ENCODE results near the gene ESPN.
A peak's percentile ranks its signal among the peaks of the same experiment; 100 is the strongest.

ESPN gene

GRCh38 chr1:6488602-6489382 is 64.2 kb downstream of the ESPN start (continued):
- TF ChIP-seq ZNF777 (tag by site-specific recombination; IDR thresholded peaks at IDR 0.05; ENCODE audit: borderline replicate concordance) (no peak), ZNF558 (tag by site-specific recombination; IDR thresholded peaks at IDR 0.05) (no peak), ZNF513 (tag by site-specific recombination; IDR thresholded peaks at IDR 0.05) (no peak), ZNF776 (tag by site-specific recombination; IDR thresholded peaks at IDR 0.05; ENCODE audit: borderline replicate concordance) (no peak), KLF8 (tag by site-specific recombination; IDR thresholded peaks at IDR 0.05) (no peak), EGR2 (tag by site-specific recombination; IDR thresholded peaks at IDR 0.05; ENCODE audit: low read depth) (no peak), ZBTB17 (tag by site-specific recombination; IDR thresholded peaks at IDR 0.05) (no peak), ZNF426 (tag by site-specific recombination; IDR thresholded peaks at IDR 0.05) (no peak), PRDM10 (tag by site-specific recombination; IDR thresholded peaks at IDR 0.05) (0 out of 2 replicates have a peak, but pooled peaks have one; percentile 37), SP2 (tag by site-specific recombination; IDR thresholded peaks at IDR 0.05) (no peak), ZFP69B (tag by site-specific recombination; IDR thresholded peaks at IDR 0.05) (no peak), ZNF26 (tag by site-specific recombination; IDR thresholded peaks at IDR 0.05) (no peak), ZNF155 (tag by site-specific recombination; IDR thresholded peaks at IDR 0.05) (no peak), KLF17 (tag by site-specific recombination; IDR thresholded peaks at IDR 0.05) (peak; percentile 33; the same call in 1 of the 2 replicates), SETDB1 (IDR thresholded peaks at IDR 0.05; ENCODE audit: insufficient read length, low read length) (no peak), ZSCAN16 (tag by site-specific recombination; IDR thresholded peaks at IDR 0.05) (no peak), ZNF670 (tag by site-specific recombination; IDR thresholded peaks at IDR 0.05; ENCODE audit: low read depth) (no peak), KLF7 (tag by site-specific recombination; IDR thresholded peaks at IDR 0.05; ENCODE audit: borderline replicate concordance) (0 out of 2 replicates have a peak, but pooled peaks have one; percentile 37), ZNF324 (tag by site-specific recombination; IDR thresholded peaks at IDR 0.05) (no peak), PRDM4 (tag by site-specific recombination; IDR thresholded peaks at IDR 0.05) (no peak), ZNF121 (tag by site-specific recombination; IDR thresholded peaks at IDR 0.05) (no peak), ZNF529 (tag by site-specific recombination; IDR thresholded peaks at IDR 0.05; ENCODE audit: insufficient replicate concordance) (no peak), GLI2 (tag by site-specific recombination; IDR thresholded peaks at IDR 0.05; ENCODE audit: borderline replicate concordance, low read depth) (no peak), ZSCAN18 (tag by site-specific recombination; IDR thresholded peaks at IDR 0.05) (no peak), PBX3 (CRISPR knock-in tag; IDR thresholded peaks at IDR 0.05) (no peak)
